ENCODE results near the gene TPRG1.

DNA sequence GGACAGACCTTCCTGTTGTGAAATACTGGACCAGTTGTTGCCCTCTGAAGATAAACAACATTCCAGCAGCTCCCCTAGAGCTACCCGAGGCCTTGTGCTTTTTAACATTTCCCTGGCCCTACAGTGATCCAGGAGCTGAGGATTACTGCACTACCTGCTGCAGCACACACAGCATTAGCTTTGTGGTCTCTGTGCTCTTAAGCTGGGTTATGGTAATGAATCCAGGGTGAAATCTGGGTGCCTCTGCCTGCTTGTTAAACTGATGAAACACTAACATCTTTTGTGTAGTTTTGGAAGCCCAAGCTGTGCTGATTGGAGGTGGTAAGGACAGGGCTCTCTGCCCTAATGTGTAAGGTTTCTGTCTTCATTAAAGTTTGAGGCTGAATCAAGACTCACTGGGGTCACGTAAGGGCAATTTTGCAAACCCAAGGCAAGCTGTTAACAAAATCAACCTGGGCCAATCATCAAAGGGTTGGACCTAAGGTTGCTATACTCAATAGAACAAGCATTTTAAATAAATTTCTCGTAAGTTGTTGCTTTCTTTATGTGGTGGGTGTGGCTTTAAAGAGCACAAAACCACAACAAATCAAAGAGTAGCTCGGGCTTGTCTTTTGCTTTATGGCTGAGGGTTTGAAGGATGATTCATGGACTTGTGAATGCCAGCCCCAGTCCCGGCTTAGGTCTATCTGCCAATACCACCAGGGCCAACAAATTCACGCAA, 183.9 kb downstream of the TPRG1 start:
- no peak for TF ChIP-seq GATA2 (IDR thresholded peaks at IDR 0.05; ENCODE audit: low read depth, low read length)
- TF ChIP-seq GATA3 (IDR thresholded peaks at IDR 0.05; ENCODE audit: low read depth, low read length) = no peak

All from SH-SY5Y (cell line).